GM19043 (cell line): Measurements from ENCODE around the gene ACSF3.

Experiments
- ATAC-seq: cut with Tn5 transposase; IDR thresholded peaks from one replicate; pipeline ENCODE4 v1.9.1; 2021; ENCODE audit warnings: low read depth; ENCODE audit not compliant: unreplicated experiment

ACSF3 gene

DNA sequence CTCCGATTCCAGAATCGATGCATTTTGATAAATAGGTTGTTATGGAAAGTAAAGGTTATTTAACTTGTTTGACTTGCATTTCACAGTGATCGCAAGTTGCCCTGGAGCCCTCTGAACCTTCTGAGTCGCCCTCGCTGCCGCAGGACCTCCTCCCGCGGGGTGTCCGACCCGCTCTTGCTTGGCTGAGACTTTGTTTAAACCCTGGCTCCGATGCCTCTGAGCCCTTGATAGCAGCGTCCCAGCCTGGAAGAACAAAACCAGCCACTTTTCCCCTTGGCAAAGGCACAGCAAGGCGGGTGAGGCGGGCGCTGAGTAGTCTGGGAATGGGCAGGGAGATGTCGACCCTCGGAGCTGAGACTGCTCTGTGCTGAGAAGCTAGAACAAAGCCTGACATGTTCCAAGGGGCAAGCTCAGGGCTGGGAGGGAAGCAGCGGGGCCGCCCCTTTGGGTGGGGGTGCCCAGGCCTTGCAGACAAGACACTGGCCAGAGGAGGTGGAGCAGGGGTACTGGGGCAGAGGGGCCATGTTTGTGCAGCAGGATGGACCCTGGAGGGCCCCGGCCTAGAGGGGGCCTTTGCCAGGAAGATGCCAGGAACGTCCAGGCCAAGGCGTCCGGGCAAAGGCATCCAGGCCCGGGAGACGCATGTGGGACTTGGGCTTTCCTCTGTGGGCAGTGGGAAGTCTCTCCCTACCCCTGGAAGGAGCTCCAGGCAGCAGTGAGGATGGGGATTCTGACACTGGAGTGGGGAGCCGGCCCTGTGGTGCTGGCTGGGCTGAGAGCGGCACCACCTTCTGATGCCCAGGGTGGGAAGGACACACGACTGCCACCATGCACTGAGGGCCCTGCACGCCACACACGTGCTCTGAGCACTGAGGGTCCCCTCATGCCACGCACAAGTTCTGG lies 47.6 kb downstream of the ACSF3 start:
- ATAC-seq = no peak

GRCh38 chr16:89141884-89142267 lies 48.2 kb downstream of the ACSF3 start:
- no peak for ATAC-seq

DNA sequence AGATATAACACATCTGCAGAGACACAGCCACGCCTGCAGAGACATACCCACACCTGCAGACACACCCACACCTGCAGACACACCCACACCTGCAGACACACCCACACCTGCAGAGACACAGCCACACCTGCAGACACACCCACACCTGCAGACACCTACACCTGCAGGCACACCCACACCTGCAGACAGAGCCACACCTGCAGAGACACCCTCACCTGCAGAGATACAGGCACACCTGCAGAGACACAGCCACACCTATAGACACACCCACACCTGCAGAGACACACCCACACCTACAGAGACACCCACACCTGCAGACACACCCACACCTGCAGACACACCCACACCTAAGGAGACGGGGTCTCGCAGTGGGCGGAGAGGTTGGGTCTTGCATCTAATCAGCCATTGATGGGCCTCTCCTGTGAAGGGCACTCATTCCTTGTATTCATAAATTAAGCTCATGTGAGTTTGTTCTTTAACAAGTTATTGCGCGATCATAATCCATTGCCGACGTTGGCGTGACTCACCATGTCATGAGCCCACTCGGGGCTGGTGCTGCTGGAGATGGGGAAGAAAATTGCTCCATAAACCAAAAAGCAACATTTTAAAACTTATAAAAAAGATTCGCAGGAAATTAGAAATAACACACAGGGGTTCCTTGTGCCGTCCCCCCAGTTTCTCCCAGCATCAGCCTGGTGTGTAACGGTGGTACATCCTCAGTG lies 49.0 kb downstream of the ACSF3 start:
- no peak for ATAC-seq

DNA sequence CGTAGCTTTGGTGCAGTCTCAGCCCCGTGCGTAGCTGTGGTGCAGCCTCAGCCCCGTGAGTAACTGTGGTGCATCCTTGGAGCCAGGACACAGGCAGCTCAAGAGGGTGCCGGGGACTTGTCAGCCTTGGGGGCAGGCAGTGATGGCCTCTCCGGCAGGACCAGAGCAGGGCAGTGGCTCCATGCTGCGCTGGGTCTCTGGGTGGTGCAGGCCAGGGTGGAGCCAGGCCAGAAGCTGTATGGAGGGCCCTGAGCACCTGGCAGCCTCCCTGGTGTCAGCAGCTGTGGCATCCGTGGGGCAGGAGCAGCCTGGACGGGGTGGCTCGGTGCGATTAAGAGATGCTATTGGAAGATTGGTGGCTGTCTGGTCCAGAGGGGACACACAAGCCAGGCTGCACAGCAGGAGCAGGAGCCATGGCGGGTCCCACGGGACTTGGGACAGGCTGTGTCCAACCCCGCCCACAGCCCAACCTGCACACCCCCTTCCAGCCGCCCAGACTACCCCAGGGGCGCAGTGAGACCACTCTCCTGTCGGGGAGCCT lies 49.6 kb downstream of the ACSF3 start:
- ATAC-seq = no peak

DNA sequence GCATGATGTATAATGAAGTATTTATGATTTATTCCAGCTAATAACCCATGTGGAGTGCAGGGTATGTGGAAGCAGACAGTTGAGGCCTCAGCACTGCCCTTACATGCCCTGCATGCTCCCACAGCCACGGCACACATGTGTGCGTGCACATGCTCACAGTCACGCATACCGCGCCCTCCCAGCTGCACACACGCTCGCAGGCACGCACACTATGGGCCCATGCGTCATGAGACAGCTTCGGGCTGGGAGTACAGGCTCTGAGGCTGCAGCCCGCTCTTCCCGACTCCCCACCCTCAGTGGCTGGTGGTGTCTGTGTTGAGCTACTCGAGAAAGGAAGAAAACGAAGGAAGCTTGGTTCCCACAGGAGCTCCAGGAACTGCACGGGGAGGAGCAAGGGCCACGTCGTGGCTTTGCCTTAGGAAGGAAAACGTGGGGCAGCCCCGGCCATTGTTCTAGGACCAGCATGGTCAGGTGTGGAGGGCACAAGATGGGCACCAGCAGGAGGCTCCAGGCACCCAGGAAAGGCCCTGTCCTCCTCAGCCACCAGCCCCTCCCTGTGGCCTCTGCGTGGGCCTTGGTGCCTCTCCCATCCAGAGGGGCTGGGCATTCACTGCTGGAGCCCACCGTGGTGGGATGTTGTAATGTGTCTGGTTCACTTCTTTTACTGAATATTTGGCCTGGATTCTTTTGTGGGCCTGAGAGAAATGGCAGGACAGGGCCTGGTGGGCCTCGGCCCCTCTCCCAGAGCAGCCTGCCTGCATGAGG lies 50.4 kb downstream of the ACSF3 start:
- ATAC-seq = no peak

GRCh38 chr16:89144681-89145080 lies 51.0 kb downstream of the ACSF3 start:
- ATAC-seq = no peak

GRCh38 chr16:89145406-89146161 lies 51.9 kb downstream of the ACSF3 start:
- ATAC-seq = no peak

DNA sequence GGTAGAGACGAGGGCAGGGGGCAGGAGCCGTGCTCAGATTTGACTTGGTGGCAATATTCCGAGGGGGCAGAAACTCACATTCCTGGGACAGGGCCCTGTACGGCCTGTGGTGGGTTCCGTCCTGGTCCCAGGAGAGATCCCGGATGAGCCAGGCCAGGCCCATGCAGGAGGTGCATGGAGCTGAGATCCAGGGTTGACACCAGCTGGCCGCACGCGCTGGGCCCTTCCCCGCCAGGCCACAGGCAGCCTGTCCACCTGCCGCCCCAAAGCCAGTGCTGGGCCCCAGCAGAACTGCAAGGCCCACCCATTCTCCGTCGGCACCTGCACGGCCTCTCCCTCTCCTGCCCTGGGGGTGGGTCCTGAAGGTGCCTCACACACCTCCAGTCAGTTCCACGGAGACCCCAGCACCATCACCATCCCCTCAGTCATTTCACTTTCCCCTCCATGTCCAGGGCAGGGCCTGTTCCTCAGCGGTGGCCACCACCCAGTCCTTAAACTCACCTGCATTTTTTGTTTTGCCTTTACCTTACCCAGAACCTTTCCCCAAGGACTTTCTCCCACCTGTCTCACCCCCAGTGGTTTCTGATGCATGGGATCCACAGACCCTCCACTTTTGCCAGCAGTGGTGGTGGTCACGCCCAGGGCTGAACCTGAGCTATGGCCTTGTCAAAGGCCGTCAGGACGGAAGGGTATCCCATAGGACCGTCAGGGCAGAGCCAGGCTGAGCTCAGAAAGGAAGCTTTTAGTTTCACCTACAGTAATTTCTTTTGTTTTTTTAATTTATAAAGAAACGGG lies 52.8 kb downstream of the ACSF3 start:
- no peak for ATAC-seq

GRCh38 chr16:89147085-89147817 lies 53.6 kb downstream of the ACSF3 start:
- no peak for ATAC-seq

DNA sequence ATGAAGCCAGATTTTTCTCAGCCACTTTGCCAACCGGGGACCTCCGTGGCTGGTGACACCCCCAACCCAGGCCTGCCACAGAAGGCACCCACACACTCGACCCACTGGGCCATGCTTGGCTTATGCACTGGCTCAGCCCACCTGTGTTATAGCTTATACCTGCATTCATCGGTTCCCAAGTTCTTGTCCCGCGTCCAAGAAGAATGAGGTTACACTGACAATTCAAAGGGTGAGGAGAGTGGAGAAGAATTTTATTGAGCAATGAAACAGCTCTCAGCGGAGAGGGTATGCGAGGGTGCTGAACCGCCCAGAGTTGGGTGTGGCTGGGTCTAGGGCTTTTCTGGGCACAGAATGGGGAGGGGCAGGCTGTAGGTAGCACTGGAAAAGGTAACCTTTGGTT lies 55.7 kb downstream of the ACSF3 start:
- ATAC-seq = no peak

- no peak for ATAC-seq
Measured at GRCh38 chr16:89150090-89150835, 56.6 kb downstream of the ACSF3 start.

- no peak for ATAC-seq
Measured at GRCh38 chr16:89150981-89151380, 57.3 kb downstream of the ACSF3 start.

GRCh38 chr16:89152831-89153700 lies 59.4 kb downstream of the ACSF3 start:
- ATAC-seq = no peak

GRCh38 chr16:89153848-89154271 lies 60.2 kb downstream of the ACSF3 start:
- ATAC-seq = no peak

DNA sequence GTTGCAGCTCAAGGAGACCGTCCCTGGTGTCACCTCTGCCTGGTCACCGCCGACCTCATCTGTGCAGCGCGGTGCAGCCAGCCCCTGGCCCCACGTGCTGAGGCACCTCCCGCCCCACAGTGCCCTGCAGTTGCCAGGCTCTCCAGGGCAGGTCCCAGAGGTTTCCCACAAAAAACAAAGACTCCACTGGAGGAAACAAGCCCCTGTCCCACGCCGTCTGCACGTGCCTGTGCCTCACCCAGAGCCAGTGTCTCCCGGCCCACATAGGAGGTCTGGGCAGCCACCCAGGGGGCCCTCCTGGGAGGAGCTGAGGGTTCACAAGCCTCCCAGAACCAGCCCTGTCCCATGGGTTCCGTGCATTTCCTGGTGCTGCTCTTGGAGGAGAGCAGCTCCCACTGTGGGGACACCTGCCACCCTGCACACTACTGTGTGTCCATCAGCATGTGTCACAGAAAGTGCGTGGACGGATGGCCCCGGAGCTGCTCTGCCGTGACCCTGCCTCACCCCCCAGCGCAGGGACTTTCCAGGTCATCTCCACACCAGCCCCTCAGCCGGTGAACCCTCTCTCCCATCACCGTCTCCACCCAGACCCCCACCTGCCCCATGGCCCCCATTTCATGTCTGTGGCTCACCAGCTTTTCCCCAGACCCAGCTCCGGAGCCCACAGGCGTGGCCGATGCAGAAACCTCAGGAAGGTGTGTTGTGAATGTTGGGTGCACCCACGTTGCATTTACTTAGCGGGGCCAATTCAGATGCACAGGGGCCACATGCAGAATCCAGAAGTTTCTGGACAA lies 60.9 kb downstream of the ACSF3 start:
- no peak for ATAC-seq

GRCh38 chr16:89155184-89155679 lies 61.6 kb downstream of the ACSF3 start:
- no peak for ATAC-seq
